ENCODE data around the gene BHLHE40.

BHLHE40 gene

GRCh38 chr3:4985330-4986174 is 6.3 kb downstream of the BHLHE40 start:
- peak; percentile 89 for DNase-seq

GRCh38 chr3:4986175-4986781 is 7.0 kb downstream of the BHLHE40 start:
- DNase-seq: no peak

GRCh38 chr3:4986782-4987537 is 7.7 kb downstream of the BHLHE40 start:
- DNase-seq: peak; percentile 81

GRCh38 chr3:4987538-4988296 is 8.5 kb downstream of the BHLHE40 start:
- no peak for DNase-seq

GRCh38 chr3:4988983-4989834 is 10.0 kb downstream of the BHLHE40 start:
- no peak for DNase-seq

DNA sequence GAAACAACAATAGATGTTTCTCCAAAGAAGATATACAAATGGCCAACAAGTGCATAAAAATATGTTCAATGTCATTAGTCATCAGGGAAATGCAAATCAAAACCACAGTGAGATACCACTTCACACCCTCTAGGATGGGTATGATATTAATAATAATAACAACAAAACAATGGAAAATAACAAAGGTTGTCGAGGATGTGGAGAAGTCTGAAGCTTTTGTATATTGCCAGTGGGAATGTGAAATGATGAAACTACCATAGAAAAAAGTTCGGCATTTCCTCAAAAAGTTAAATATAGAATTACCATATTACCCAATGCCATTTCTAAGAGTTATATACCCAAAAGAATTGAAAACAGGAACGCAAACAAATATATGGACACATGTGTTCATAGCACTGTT is 10.8 kb downstream of the BHLHE40 start:
- no peak for DNase-seq

DNA sequence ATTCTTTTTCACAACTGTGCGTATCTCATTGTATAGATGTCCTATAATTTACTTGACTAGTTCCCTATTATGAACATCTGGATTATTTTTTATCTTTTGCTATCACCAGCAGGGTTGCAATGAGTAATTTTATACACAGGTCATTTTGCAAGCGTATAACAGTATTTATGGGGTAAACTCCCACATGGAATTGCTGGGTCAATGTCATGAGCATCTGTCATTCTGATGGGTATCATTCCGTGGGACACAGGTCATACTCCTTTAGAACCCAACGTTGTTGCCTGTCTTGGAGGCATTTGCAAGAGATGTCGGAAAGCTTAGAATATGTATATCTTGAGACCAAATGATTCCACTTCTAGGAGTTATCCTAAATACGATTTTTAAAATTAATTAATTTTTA is 12.9 kb downstream of the BHLHE40 start:
- no peak for DNase-seq

- no peak for DNase-seq
Observed at GRCh38 chr3:4993276-4994143, 14.3 kb downstream of the BHLHE40 start.

DNA sequence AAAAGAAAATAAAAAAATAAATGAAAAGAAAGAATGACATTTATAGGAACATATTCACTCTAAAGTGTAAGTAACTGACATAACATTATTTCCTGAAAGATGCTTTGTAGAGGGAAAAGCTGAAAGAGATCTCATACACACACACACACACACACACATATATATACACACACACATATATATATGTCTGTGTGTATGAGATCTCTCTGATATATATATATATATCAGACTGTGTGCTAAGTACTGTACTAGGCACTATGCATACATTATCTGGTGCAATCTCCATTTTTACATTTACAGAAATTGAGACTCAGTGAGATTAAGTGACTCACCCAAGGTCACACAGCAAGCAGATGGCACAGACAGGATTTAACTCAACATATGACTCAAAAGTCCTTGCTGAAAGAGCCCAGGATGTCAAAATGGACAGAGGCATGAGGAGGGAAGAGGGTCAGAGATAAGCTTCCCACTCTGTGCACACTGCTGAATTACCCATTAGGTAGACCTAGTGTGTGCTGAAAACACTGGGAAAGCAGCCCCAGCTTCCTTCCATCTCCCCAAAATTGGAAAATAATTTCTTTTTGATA is 15.0 kb downstream of the BHLHE40 start:
- DNase-seq: no peak

DNA sequence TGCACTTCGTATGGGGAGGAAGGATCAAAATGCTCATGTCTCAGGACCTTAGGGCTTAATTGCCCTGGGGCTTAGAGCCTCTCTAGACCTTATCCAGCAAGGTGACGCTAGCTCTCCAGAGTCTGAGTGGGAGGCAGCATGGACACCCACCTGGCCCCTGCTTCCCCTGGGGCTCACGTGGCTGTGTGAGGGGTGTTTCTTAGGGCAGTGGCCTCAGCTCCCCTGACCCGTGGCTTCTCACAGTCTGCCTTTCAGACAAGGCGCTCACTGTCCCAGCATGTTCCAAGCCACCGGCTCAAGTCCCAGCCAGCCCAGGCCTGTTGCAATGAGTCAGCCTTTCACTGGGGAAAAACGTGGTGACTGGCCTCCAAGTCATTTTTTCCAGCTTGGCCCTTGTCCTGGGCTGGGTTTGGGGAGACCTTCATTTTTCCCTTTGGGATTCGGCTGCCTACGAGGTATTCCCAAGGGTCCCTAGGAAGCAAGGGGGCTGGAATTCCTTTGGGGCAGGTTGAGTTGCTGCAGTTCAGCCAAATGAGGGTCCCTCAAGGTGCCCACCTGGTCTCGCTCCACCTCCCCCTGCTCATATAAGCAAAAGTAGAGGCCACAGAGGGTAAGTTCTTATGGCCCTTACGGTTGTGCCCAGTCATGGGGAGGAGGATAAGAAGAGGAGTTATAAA is 15.7 kb downstream of the BHLHE40 start:
- no peak for DNase-seq

- no peak for DNase-seq
Observed at GRCh38 chr3:4995500-4996053, 16.3 kb downstream of the BHLHE40 start.

GRCh38 chr3:4996223-4996765 is 17.1 kb downstream of the BHLHE40 start:
- DNase-seq: no peak

DNA sequence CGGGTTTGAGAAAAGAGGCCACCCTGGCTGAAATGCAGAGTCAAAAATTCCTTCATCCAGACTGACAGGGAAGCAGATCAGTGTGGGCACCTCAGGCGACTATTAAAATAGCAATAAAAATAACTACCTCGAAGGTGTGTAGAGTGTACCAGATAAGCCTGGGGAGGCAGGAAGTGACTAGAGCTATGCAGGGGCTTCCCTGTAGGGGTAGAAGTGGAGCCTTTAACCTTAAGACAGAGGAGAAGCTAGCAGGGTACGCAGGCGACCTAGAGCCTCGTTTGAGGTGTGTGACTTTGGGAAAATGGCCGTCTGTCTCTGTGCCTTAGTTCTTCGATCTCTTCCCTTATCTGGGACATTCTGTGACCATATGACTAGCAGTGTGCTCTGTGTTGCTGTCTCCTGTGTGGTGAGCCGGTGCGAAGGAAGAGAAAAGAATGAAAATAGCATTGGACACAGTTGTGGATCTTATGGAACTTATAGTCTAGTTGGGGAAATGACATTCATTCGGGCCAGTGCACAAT is 17.6 kb downstream of the BHLHE40 start:
- DNase-seq: no peak

DNA sequence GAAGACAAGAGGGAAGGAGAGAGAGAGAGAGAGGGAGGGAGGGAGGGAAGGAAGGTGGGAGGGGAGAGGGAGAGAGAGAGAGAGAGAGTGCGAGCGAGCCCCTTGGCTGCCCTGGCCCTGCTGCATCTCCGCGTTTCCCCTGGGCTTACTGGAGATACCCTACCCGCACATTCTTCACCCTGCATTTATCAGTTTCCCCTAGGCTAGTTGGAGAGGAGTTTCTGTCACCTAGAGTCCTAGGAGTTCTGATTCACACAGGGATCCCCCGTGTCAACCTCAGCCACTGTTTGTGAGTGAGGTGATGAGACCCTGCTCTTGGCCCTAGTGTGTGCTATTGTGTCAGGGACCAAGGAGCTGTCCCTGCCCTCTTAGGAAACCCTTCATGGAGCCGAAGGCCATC is 18.7 kb downstream of the BHLHE40 start:
- no peak for DNase-seq

GRCh38 chr3:4999531-5000184 is 20.4 kb downstream of the BHLHE40 start:
- peak; percentile 33 for DNase-seq

DNA sequence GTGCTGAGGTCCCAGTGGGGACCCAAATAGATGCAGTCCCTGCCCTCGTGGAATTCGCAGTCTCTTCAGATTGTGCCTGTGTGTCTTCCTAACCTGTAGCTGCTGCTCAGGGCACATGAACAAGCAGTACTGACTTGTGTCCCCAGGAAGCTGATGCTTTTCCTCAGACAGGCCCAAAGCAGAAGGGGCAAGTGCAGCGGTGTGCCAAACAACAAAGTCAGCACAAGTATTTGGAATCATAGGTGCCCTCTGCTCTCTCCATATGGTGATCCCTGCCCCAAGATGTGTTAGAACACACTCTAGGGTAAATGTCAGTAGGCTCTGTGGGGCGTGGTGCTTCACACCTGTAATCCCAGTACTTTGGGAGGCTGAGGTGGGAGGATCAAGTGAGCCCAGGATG is 21.9 kb downstream of the BHLHE40 start:
- DNase-seq: no peak

DNA sequence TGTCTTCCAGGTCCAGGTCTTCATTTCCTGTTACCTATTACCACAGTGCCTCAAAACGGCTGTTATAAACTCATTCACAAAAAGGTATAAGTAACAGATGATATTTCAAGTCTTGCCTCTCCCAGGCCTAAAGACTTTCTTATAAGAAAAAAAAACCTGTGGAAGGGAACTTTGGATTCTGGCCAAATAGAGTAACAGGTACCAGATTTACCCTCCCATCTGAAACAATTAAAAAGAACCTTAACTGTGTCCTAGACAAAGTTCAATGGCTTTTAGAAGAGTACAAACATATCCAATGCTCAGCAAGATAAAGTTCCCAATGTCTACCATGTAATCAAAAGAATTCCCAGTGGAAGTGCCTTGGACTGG is 22.6 kb downstream of the BHLHE40 start:
- no peak for DNase-seq

- DNase-seq: no peak
Observed at GRCh38 chr3:5002174-5002870, 23.1 kb downstream of the BHLHE40 start.
